ENCODE measurements around the gene CACNA2D3. TPM values are rescaled to one million over a fixed set of nuclear protein-coding genes. Genes with fewer than 3 reads are reported as not detected.
"Not testable (repeated sequence)": the region's sequence is repeated elsewhere in the genome, so short reads cannot be mapped to it uniquely, and the experiment has no call there.

CACNA2D3 gene
- total RNA-seq, 1 experiment from 2014 or later: not detected

GRCh38 chr3:54633444-54634121 is 511.2 kb downstream of the CACNA2D3 start:
- Histone ChIP-seq H3K36me3 (ENCODE audit: low read depth, low read length) (no peaks in the 10 kb centered on the region), H3K4me2 (ENCODE audit: low read length) (no peak overlapping the region), H3K9me2 (replicated peaks; ENCODE audit: low read length) (no peaks in the 10 kb centered on the region), H2AFZ (ENCODE audit: low read length) (no peak overlapping the region), H3K27me3 (ENCODE audit: low read length) (peaks cover 24% of the 10 kb centered on the region), H3K27ac (ENCODE audit: low read length) (no peak overlapping the region), H3K9ac (ENCODE audit: low read length) (no peak overlapping the region), H3K9me3 (ENCODE audit: low read length) (no peaks in the 10 kb centered on the region), H3K4me1 (ENCODE audit: insufficient read depth, low read length) (no peaks in the 10 kb centered on the region), H3K79me2 (ENCODE audit: low read length) (no peaks in the 10 kb centered on the region), H4K20me1 (ENCODE audit: low read length) (no peaks in the 10 kb centered on the region), H3K4me3 (ENCODE audit: low read length) (no peak overlapping the region), H3F3A (ENCODE audit: low read length, unreplicated experiment) (no peaks in the 10 kb centered on the region)
- BruUV-seq (replicated peaks): no TSS peak
- ChIA-PET POLR2A (ENCODE audit: unreplicated experiment) (no interaction called here), CTCF (no interaction called here)
- intact Hi-C loops (cut with micrococcal nuclease): no loop called here
- DNase-seq (no peak), ATAC-seq (no peak)
- no peak for TF ChIP-seq EZH2phosphoT487 (IDR thresholded peaks at IDR 0.05; ENCODE audit: borderline replicate concordance, low read length)
- TF ChIP-seq CTCF (conservative IDR thresholded peaks at IDR 0.05; ENCODE audit: low read depth, low read length): no peak
- TF ChIP-seq EZH2 (IDR thresholded peaks at IDR 0.05; ENCODE audit: low read length, unreplicated experiment): no peak

GRCh38 chr3:54634122-54634469 is 511.7 kb downstream of the CACNA2D3 start:
- H2AFZ ChIP-seq (ENCODE audit: low read length): no peak overlapping the region
- intact Hi-C loops (cut with micrococcal nuclease): no loop called here
- H3K27ac ChIP-seq (ENCODE audit: low read length): no peak overlapping the region
- H3K4me2 ChIP-seq (ENCODE audit: low read length): no peak overlapping the region
- POLR2A ChIA-PET (ENCODE audit: unreplicated experiment): no interaction called here
- ATAC-seq: no peak
- H3K9me2 ChIP-seq (replicated peaks; ENCODE audit: low read length): no peaks in the 10 kb centered on the region
- DNase-seq: no peak
- no peaks in the 10 kb centered on the region for H3K36me3 ChIP-seq (ENCODE audit: low read depth, low read length)
- no peaks in the 10 kb centered on the region for H4K20me1 ChIP-seq (ENCODE audit: low read length)
- H3K9ac ChIP-seq (ENCODE audit: low read length): no peak overlapping the region
- H3K4me3 ChIP-seq (ENCODE audit: low read length): no peak overlapping the region
- no peaks in the 10 kb centered on the region for H3K4me1 ChIP-seq (ENCODE audit: insufficient read depth, low read length)
- H3F3A ChIP-seq (ENCODE audit: low read length, unreplicated experiment): no peaks in the 10 kb centered on the region
- no TSS peak for BruUV-seq (replicated peaks)
- TF ChIP-seq CTCF (conservative IDR thresholded peaks at IDR 0.05; ENCODE audit: low read depth, low read length) (no peak), EZH2 (IDR thresholded peaks at IDR 0.05; ENCODE audit: low read length, unreplicated experiment) (no peak), EZH2phosphoT487 (IDR thresholded peaks at IDR 0.05; ENCODE audit: borderline replicate concordance, low read length) (no peak)
- CTCF ChIA-PET: no interaction called here
- H3K9me3 ChIP-seq (ENCODE audit: low read length): no peaks in the 10 kb centered on the region
- no peaks in the 10 kb centered on the region for H3K79me2 ChIP-seq (ENCODE audit: low read length)
- H3K27me3 ChIP-seq (ENCODE audit: low read length): peaks cover 24% of the 10 kb centered on the region

GRCh38 chr3:54639790-54640372 is 517.5 kb downstream of the CACNA2D3 start:
- H3K4me2 ChIP-seq (ENCODE audit: low read length); intact Hi-C loops (cut with micrococcal nuclease); H3K9ac ChIP-seq (ENCODE audit: low read length); DNase-seq; H3F3A ChIP-seq (ENCODE audit: low read length, unreplicated experiment); ATAC-seq; BruUV-seq (replicated peaks); H4K20me1 ChIP-seq (ENCODE audit: low read length); H3K9me2 ChIP-seq (replicated peaks; ENCODE audit: low read length); H3K27ac ChIP-seq (ENCODE audit: low read length); H3K36me3 ChIP-seq (ENCODE audit: low read depth, low read length); H3K4me1 ChIP-seq (ENCODE audit: insufficient read depth, low read length); POLR2A ChIA-PET (ENCODE audit: unreplicated experiment); H2AFZ ChIP-seq (ENCODE audit: low read length); H3K79me2 ChIP-seq (ENCODE audit: low read length); H3K4me3 ChIP-seq (ENCODE audit: low read length); H3K27me3 ChIP-seq (ENCODE audit: low read length); CTCF ChIA-PET; H3K9me3 ChIP-seq (ENCODE audit: low read length): not testable (repeated sequence)
